ENCODE results near the gene CCDC43.
A peak's percentile ranks its signal among the peaks of the same experiment; 100 is the strongest.
"Not testable (repeated sequence)": the region's sequence is repeated elsewhere in the genome, so short reads cannot be mapped to it uniquely, and the experiment has no call there.

The CCDC43 gene

DNA sequence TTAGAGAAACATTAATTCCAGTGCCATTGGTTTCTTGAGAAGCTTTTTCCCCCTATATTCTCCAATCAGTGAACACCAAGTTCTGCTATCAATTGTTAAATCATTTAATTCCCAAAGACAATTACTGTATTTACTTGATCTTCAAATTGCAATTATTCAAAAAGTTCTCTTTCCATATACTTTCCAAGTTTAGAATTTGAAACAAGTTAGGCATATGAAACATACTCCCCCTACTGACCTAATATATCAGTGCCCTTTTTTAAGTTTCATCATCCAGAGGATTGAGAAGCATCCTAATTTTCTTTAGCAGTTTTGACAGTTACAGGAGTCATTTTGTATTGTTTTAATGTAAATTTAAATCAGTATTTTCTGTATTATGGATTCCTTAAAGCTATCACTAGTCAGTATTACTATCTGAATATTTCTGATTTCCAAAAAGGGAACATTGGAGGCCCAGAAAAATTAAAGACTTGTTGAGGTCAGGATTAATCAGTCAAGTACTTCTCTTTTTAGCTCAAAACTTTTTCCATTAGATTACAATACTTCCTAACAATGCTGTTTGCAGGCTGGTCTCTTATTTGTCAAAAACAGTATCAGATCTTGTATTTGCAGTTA, 17.0 kb downstream of the CCDC43 start:
- DNase-seq (ENCODE audit: low read depth in 2 of 2), result no peak

DNA sequence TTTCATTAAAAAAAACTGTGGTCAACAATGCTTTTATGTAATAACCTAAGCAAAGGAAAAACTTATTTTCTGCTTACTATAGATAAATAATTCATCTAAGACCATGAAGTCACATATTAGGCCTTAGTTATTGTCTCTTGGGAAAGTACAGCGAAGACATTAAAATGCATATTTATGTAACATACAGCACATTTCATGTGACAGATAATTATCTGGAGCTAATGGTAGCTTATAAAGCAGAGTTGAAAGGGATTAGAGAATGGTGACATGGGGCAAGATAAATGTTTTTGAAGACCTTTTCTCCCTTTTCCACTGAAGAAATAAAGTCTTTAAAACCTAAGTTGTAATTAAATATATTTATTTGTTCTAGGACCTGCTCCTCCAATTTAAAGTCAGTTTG, 23.6 kb downstream of the CCDC43 start:
- no peak for DNase-seq (ENCODE audit: low read depth in 2 of 2)

DNA sequence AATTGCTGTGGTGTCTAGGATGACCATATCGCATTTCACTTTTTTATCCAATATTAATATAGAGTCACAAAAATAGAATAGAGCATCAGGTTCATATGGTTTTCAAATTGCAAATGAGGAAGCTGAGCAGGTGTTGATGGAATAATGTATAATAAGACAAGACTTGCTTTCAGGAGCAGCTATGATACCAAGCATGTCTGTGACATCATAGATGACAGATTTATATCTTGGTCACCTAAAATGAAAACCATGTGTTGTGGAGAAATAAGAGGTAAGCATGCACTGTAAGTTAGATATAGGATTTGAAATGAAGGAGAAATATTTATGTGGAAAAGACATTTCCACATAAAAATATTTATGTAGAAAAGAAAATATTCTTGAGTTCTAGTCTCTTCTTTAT, 24.7 kb downstream of the CCDC43 start:
- no peak for DNase-seq (ENCODE audit: low read depth in 2 of 2)

DNA sequence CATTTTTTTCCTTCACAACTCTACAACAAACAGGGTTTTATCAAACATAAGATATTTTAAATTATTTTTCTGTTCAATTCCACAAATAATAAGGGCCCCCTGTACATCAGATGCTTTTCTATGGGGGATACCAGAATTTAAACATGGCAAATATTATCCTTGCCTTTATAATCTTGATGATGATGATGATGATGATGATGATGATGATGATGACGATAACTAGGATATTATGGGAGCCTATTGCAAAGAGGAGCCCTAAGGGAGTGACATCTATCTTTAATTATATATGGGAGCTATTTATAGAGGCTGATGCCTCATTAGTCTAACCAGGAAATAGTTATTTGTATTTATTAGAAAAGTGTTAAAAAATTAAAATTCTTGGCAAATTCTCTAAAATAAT, 26.5 kb downstream of the CCDC43 start:
- no peak for DNase-seq (ENCODE audit: low read depth in 2 of 2)

DNA sequence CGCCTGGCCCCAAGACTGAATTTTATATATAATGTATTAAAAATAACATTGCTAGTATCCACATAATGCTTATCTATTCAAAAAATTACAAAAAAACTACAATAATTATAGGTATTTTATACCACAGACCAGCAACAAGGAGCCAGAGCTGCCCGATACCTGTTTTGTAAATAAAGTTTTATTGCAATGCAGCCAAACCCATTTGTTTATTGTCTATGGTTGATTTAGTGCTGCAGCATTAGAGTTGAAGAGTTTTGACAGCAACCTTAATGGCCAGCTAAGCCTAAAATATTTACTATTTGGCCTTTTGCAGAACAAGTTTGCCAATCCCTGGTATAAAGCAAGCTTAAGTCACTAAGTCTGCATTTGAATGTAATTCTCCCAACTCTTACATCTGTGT, 27.7 kb downstream of the CCDC43 start:
- no peak for DNase-seq (ENCODE audit: low read depth in 2 of 2)

DNA sequence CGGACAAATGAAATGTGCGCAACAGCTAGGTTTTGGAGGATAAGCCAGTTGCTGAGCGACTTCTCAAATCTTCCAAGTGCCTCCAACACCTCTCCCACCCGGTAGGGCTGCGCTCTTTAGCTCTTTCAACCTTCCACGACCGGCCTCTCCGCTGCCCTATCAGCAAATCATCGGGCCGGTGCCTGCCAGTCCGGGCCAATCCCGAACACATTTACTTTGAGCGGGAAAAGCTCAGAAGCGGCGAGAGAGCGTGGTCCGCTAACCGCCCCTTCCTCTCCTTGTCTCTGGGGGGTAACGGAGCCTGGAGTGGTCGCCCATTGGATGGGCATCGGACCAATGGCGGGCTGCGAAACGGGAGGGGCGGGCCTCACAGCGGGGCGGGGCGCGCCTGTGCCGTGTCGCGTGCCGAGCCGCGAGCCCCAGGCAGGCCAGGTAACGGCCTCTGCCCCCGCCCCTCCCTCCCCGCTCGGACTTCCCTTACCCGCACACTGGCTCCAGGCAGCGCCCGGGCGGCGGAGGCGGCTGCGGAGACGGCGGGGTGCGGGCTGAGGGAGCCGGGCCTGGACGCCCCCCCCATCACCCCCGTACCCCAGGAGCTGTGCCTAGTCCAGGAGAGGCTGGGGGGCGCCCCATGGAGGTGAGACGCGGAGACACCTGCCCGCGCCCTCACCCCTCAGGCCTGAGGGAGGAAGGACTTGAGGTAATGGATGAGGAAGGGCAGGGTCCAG, 33.4 kb downstream of the CCDC43 start, which contains the start of gene MEIOC:
MEIOC (plus strand) TSS at position 486 of the 728 bp plus-strand sequence; CDS start at position 632, 146 bp downstream.
- peak; percentile 7 to 43 for DNase-seq (ENCODE audit: low read depth in 2 of 2)

DNA sequence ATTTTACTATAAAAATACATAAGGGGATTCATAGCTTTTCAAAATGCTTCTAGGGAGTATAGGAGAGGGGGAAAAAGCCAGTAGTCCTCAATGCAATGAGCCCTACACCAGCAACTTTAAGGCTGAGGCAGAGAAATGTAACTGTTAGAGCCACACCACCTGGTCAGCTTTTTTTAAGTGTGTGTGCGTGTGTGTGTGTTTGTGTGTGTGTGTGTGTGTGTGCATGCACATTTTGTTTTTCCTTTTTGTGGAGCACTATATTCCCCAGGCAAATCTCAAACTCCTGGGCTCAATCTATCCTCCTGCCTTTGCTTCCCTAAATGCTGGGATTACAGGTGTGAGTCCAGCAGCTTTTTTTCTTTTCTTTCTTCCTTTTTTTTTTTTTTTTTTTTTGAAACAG, 35.6 kb downstream of the CCDC43 start:
- no peak for DNase-seq (ENCODE audit: low read depth in 2 of 2)

DNA sequence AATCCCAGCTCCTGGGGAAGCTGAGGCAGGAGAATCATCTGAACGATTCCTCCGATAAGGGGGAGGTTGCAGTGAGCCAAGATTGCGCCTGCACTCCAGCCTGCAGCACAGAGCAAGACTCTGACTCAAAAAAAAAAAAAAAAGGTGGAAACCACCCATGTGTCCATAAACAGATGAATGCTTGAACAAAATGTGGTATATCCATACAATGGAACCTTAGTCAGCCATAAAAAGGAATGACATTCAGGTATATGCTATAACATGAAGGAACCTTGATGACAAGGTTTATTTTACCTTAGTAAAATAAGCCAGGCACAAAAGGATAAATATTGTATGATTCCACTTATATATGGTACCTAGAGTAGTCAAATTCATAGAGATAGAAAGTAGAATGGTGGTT, 36.2 kb downstream of the CCDC43 start:
- no peak for DNase-seq (ENCODE audit: low read depth in 2 of 2)

DNA sequence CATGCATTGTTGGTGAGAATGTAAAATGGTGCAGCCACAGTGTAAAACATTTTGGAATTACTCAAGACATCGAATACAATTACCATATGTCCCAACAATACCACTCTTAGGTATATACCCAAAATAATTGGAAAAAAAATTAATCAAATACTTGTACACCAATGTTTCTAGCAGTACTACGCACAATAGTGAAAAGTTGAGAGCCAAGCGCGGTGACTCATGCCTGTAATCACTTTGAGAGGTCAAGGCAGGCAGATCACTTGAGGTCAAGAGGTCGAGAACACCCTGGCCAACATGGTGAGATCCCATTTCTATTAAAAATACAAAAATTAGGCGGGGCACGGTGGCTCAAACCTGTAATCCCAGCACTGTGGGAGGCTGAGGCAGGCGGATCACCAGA, 36.8 kb downstream of the CCDC43 start:
- DNase-seq (ENCODE audit: low read depth in 2 of 2), result no peak

DNA sequence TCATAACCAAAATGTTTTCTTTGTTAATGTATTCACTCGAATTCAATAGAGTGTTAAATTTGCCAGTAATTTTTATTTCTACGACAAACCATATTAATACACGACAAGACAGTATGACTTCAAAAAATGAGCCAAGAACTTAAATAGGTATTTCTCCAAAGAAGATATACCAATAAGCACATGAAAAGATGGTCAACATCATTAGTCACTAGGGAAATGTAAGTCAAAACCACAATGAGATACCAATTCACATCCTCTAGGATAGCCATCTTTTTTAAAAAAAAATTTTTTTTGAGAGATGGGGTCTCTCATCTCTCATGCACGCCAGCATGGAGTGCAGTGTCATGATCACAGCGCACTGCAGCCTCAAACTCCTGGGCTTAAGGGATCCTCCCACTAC, 38.3 kb downstream of the CCDC43 start:
- no peak for DNase-seq (ENCODE audit: low read depth in 2 of 2)

DNA sequence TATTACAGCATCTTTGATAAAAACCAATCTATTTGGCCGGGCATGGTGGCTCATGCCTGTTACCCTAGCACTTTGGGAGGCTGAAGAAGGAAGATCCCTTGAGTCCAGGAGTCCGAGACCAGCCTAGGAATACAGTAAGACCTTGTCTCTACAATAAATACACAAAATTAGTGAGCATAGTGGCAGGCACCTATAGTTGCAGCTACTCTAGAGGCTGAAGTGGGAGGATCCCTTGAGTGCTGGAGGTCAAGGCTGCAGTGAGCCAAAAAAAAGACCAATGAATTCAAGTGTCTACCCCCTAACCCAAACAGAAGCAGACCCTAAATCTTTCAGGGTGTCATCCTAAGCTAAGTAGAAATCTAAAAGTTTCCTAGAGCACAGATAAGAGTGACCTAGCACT, 40.6 kb downstream of the CCDC43 start:
- DNase-seq (ENCODE audit: low read depth in 2 of 2), result no peak

DNA sequence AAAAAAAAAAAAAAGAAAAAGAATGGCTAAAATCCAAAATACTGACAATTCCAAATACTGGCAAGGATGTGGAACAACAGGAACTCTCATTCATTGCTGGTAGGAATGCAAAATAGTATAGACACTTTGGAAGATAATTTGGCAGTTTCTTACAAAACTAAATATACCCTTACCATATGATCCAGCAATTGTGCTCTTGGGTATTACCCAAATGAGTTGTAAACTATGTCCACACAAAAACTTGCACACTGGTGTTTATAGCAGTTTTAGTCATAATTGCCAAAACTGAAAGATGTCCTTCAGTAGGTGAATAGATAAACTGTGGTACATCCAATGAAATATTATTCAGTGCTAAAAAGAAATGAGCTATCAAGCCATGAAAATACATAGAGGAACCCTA, 41.8 kb downstream of the CCDC43 start:
- DNase-seq (ENCODE audit: low read depth in 2 of 2), result no peak

DNA sequence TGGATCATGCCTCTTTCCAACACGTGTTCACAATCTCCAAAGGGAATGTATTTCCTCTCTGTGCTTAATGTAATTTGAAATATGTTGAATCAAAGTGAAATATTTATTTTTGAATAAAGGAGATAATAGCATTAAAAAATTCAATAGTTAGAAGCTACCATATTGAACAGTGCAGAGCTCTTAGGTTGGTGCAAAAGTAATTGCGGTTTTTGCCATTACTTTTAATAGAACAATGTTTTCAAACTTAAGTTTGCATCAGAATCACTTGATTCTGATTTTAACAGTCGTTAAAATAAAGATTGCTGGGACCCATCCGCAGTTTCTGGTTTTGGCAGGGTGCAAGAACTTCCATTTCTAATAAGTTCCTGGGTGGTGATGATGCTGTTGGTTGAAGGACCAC, 43.3 kb downstream of the CCDC43 start:
- no peak for DNase-seq (ENCODE audit: low read depth in 2 of 2)

DNA sequence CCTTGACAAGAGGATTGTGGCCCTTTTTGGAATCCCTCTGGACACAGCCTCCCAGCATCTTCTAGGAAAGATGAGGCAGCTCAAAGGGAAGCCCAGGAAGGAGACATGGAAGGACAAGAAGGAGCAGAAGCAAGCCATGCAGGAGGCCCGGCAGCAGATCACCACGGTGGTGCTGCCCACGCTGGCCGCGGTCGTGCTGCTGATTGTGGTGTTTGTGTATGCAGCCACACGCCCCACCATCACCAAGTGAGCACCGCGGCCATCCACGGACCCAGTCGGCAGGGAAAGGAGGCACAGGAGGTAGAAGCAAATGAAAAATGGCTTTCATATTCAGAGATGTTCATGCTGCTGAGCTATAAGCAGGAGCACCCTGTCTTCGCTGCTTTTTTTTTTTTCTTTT, 44.2 kb downstream of the CCDC43 start:
- no peak for DNase-seq (ENCODE audit: low read depth in 2 of 2)

DNA sequence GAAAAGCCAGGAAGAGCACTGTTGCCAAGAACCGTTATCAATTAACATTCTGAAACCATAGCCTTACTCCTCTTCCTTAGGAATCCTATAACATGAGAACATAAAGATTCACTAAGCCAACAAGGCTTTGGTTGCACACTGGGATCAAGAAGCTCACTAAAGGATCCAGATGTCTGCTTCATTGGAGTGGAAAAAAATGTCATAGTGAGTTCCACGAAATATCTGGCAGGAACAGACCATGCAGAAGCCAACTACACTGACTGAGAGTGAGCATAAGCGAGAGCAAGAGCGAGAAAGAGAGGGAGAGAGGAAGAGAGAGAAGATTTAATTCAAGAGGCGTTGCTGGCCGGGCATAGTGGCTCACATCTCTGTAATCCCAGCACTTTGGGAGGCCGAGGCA, 46.7 kb downstream of the CCDC43 start:
- DNase-seq (ENCODE audit: low read depth in 2 of 2), result no peak

DNA sequence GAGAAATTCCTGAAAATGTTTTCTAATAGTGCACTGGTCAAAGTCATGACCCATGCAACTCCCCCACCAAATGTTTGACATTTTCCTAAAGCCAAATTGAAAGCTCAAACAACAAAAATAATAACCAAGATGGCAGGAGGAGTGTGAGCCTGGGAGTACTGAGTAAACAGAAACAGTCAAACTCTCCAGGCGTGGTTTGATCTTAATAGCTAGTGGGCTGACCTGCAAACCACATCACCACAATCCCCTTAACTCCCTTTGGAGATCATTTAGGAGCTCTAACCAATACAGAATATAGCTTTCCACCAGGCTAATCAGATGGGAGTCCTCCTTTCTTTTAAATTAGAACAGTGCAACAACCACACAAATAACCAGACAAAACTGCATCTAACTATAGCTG, 52.5 kb downstream of the CCDC43 start:
- no peak for DNase-seq (ENCODE audit: low read depth in 2 of 2)

DNA sequence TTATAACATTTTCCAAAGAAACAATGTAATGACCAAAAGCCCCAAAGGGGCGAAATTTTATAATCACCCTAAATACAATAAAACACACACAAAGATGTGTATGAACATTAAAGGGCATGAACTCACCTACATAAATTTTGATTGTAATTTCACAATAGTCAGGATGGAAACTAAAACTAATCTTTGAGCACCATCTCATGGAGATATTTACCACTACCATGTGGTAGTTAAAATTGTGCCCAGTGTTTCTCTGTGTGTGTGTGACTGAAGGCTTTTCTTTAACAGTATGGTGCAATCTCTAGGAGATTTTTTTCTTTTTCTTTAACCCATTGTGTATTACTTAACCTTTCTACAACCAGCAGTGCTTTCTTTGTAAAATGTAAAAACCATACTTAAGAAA, 53.0 kb downstream of the CCDC43 start:
- DNase-seq (ENCODE audit: low read depth in 2 of 2), result no peak

DNA sequence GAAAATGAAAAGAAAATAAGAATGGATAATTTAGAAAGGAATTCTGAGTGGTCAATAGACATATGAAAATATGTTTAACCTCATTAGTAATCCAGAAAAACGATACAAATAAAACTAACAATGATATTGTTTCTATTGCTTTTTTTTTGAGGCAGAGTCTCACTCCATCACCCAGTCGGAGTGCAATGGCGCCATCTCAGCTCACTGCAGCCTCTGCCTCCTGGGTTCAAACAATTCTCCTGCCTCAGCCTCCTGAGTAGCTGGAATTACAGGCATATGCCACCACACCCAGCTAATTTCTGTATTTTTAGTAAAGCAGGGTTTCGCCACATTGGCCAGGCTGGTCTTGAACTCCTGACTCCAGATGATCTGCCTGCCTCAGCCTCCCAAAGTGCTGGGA, 55.2 kb downstream of the CCDC43 start:
- not testable (repeated sequence) for DNase-seq (ENCODE audit: low read depth in 2 of 2)

DNA sequence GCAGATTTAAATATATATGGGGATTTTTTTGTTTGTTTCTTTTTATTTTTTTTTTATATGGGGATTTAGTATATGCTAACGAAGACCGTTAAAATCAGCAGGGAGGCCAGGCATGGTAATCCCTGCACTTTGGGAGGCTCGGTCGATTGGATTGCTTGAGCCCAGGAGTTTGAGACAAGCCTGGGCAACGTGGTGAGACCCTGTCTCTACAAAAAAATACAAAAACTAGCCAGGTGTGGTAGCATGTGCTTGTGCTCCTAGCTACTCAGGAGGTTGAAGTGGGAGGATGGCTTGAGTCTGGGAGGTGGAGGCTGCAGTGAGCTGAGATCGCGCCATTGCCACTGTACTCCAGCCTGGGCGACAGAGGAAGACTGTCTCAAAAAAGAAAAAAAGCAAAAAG, 55.6 kb downstream of the CCDC43 start:
- DNase-seq (ENCODE audit: low read depth in 2 of 2), result no peak

DNA sequence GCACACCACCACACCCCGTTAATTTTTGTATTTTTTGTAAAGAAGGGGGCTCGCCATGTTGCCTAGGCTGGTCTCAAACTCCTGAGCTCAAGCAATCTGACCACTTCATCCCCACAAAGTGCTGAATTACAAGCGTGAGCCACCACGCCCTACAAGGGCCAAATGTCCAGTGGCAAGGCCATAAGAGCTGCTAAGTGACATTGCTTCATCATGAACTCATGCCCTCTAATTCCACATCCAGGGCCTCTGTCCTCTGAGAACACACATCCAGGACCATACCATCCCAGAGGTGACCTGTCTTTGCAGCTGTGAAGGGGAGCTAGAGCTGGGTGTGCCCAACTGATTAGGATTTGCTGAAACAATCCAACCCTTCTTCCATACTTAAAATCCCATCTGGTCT, 58.9 kb downstream of the CCDC43 start:
- no peak for DNase-seq (ENCODE audit: low read depth in 2 of 2)

DNA sequence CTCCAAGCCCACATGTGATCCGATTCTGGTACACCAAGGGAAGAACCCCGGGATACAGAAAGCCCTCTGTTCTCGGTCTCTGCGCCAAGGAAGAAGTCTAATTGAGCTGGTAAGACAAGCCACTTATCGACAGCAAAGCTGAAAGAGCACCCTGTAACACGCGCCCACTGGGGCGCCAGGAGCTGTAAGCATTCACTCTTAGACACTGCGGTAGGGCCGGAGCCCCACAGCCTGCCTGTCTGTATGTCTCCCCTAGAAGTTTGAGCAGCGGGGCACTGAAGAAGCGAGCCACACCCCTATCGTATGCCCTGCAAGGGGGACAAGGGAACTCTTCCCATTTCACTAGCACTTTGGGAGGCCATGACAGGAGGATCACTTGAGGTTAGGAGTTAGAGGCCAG, 60.3 kb downstream of the CCDC43 start:
- DNase-seq (ENCODE audit: low read depth in 2 of 2), result no peak

DNA sequence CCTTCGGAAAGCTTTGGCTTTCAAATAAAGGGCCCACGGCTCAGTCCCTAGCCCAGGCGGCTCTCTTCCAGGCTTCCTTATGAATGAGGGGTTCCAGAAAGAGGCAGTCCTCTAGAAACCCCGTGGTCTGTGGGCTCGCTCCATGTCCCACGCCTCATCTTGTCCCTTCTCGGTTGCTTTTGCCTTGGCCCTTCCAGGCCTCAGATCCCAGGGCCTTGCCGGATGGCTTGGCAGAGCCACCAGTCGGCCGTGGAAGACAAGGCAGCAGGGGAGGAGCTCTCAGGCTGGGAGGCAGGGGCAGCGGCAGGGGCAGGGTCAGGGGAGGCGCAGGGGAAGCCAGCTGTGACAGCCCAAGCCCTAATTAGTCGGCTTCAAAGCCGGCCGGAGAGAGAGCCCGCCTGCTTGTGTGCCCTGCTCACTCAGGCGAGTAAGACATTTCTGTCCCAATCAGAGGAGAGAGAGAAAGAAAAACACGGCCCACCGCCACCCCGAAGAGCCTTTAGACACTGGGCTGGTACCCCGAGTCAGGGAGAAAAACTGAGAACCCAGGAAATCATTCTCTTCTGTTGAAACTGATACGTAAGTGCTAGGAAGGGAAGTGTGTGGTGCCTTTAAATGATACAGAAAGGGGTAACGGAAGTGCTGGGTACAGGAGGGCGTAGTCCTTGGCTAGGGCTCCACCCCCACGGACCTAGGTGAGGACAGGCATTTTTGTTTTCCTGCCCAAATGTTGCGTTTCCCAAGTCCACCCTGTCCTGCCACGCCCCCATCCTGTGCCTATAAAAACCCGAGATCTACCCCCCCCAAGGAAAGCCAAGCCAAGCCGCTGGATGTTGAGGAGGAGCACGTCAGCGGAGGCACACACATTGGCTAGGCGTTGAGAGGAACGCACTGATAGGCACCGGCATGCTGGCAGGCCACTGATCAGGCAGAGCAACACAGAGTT, 61.1 kb downstream of the CCDC43 start:
- DNase-seq (ENCODE audit: low read depth in 2 of 2), result no peak

All from stimulated activated CD4-positive, alpha-beta T cell treated with anti-CD3 and anti-CD28 coated beads, Interleukin-1b, Interleukin-23, amount 100 ng/mL, for 4 hours (primary cell).